Fibroblast of mammary gland (primary cell): ENCODE measurements around the gene SURF4.

Source experiments
- DNase-seq: peaks from one replicate; pipeline ENCODE4 v3.0.0-alpha.2; 2010; ENCODE audit warnings: low read depth
- H3K4me3 ChIP-seq: 2 replicates; pipeline ENCODE4 v1.5.1; 2011; ENCODE audit warnings: low read depth, mild to moderate bottlenecking, low read length, moderate library complexity; ENCODE audit not compliant: control insufficient read depth
- CTCF ChIP-seq: conservative IDR thresholded peaks from 2 replicates; pipeline ENCODE4 v1.5.1; 2011; ENCODE audit warnings: low read depth, low read length, inconsistent platforms; ENCODE audit not compliant: control insufficient read depth, insufficient read depth

SURF4 gene

GRCh38 chr9:133374612-133375115, 1.2 kb downstream of the SURF4 start:
- TF ChIP-seq CTCF = no peak
- peak; percentile 84 for DNase-seq
- peak overlapping the region; percentile 96 for H3K4me3 ChIP-seq

- DNase-seq = no peak
- TF ChIP-seq CTCF = no peak
- no peak overlapping the region for H3K4me3 ChIP-seq
Measured at GRCh38 chr9:133372144-133372543, 3.7 kb downstream of the SURF4 start.

GRCh38 chr9:133371261-133371711, 4.6 kb downstream of the SURF4 start:
- peak; percentile 76 for DNase-seq
- TF ChIP-seq CTCF = peak; percentile 2
- H3K4me3 ChIP-seq = peak overlapping the region; percentile 3

GRCh38 chr9:133370685-133371084, 5.2 kb downstream of the SURF4 start:
- H3K4me3 ChIP-seq = no peak overlapping the region
- no peak for TF ChIP-seq CTCF
- DNase-seq = no peak

GRCh38 chr9:133369933-133370332, 5.9 kb downstream of the SURF4 start:
- H3K4me3 ChIP-seq = no peak overlapping the region
- TF ChIP-seq CTCF = no peak
- DNase-seq = no peak

- TF ChIP-seq CTCF = no peak
- no peak overlapping the region for H3K4me3 ChIP-seq
- DNase-seq = no peak
Measured at GRCh38 chr9:133369422-133369821, 6.4 kb downstream of the SURF4 start.
